ENCODE measurements around the gene CERS6.

GRCh38 chr2:168607992-168608391, 151.9 kb downstream of the CERS6 start:
- TF ChIP-seq CTCF (IDR thresholded peaks at IDR 0.05) (no peak), POLR2A (IDR thresholded peaks at IDR 0.05; ENCODE audit: low read depth) (no peak), EP300 (IDR thresholded peaks at IDR 0.05) (no peak)

Measured in esophagus muscularis mucosa (tissue), 4 donors.